CD14-positive monocyte (primary cell): ENCODE results near the gene EMC10. TPM values are rescaled to one million over a fixed set of nuclear protein-coding genes. Genes with fewer than 3 reads are reported as not detected.

Experiments used
- DNase-seq, 3 donors: peaks; one replicate each; pipeline ENCODE4 v3.0.0-alpha.2; 2011 to 2022
- H2AFZ ChIP-seq: 2 replicates; pipeline ENCODE4 v1.6.0; 2012; ENCODE audit warnings: mild to moderate bottlenecking, low read depth, low read length, inconsistent platforms; ENCODE audit not compliant: insufficient read depth, poor library complexity, severe bottlenecking
- H3K27ac ChIP-seq, 2 donors: 1 replicate in 1 of 2; 2 replicates in 1 of 2; pipeline ENCODE4 v1.5.1; 2012 to 2013; ENCODE audit warnings: low read length in 2 of 2, control low read depth in 1 of 2, inconsistent platforms in 1 of 2, low read depth in 1 of 2, mild to moderate bottlenecking in 1 of 2
- H3K27me3 ChIP-seq, 2 donors: one replicate each; pipeline versions ENCODE4 v1.6.0 to v1.6.1; 2011 to 2013; ENCODE audit warnings: low read length in 2 of 2; ENCODE audit not compliant: control insufficient read depth in 2 of 2, insufficient read depth in 2 of 2
- H3K36me3 ChIP-seq, 2 donors: replicated peaks in 1 of 2; 1 replicate in 1 of 2; 2 replicates in 1 of 2; pipeline versions ENCODE4 v1.5.1 to v1.6.1; 2012 to 2013; ENCODE audit warnings: low read length in 2 of 2, control low read depth in 1 of 2, inconsistent platforms in 1 of 2, mild to moderate bottlenecking in 1 of 2; ENCODE audit not compliant: insufficient read depth in 2 of 2, control insufficient read depth in 1 of 2
- H3K4me1 ChIP-seq, 2 donors: 1 replicate in 1 of 2; 2 replicates in 1 of 2; pipeline versions ENCODE4 v1.5.1 to v1.6.1; 2012 to 2013; ENCODE audit warnings: low read length in 2 of 2, control low read depth in 1 of 2, inconsistent platforms in 1 of 2, mild to moderate bottlenecking in 1 of 2, moderate library complexity in 1 of 2; ENCODE audit not compliant: insufficient read depth in 2 of 2, control insufficient read depth in 1 of 2
- H3K4me2 ChIP-seq: replicated peaks from 2 replicates; pipeline ENCODE3; 2012; ENCODE audit warnings: low read length, moderate library complexity, mild to moderate bottlenecking; ENCODE audit not compliant: poor library complexity, severe bottlenecking; ENCODE audit errors: extremely low read depth
- H3K4me3 ChIP-seq, 3 experiments: fragments of 200-600 bp in 1 of 3; sonication (generic) in 1 of 3; replicated peaks in 1 of 3; 1 replicate in 2 of 3; 2 replicates in 1 of 3; pipeline ENCODE4 v1.5.1; 2011 to 2013; ENCODE audit warnings: low read length in 3 of 3, mild to moderate bottlenecking in 3 of 3, control low read depth in 2 of 3, low read depth in 2 of 3, inconsistent platforms in 1 of 3, moderate library complexity in 1 of 3
- H3K79me2 ChIP-seq: 2 replicates; pipeline ENCODE4 v1.6.0; 2012; ENCODE audit warnings: mild to moderate bottlenecking, control low read depth, inconsistent platforms, low read length, moderate library complexity; ENCODE audit not compliant: insufficient read depth
- H3K9ac ChIP-seq: 2 replicates; pipeline ENCODE4 v1.6.0; 2017; ENCODE audit warnings: low read length, mild to moderate bottlenecking; ENCODE audit not compliant: insufficient read depth, poor library complexity, severe bottlenecking
- H3K9me3 ChIP-seq, 2 donors: replicated peaks in 1 of 2; 1 replicate in 1 of 2; 2 replicates in 1 of 2; pipeline versions ENCODE4 v1.5.1 to v1.6.1; 2012 to 2013; ENCODE audit warnings: low read length in 2 of 2, control low read depth in 1 of 2; ENCODE audit not compliant: control insufficient read depth in 1 of 2, insufficient read depth in 1 of 2
- H4K20me1 ChIP-seq: 2 replicates; pipeline ENCODE4 v1.6.0; 2012; ENCODE audit warnings: mild to moderate bottlenecking, low read length, control low read depth, moderate library complexity; ENCODE audit not compliant: insufficient read depth
- H3K27ac Mint-ChIP-seq, 7 donors: one replicate each; pipeline ENCODE4 v1.8.0; 2020; ENCODE audit warnings: mild to moderate bottlenecking in 7 of 7, mixed read lengths in 7 of 7, moderate library complexity in 6 of 7, inconsistent platforms in 2 of 7
- H3K27me3 Mint-ChIP-seq, 3 donors: one replicate each; pipeline ENCODE4 v1.8.0; 2021 to 2022; ENCODE audit warnings: low read depth in 3 of 3, mild to moderate bottlenecking in 3 of 3, mixed read lengths in 3 of 3, moderate library complexity in 3 of 3, inconsistent platforms in 1 of 3
- H3K36me3 Mint-ChIP-seq, 2 donors: one replicate each; pipeline ENCODE4 v1.8.0; 2020; ENCODE audit warnings: mixed read lengths in 2 of 2, inconsistent platforms in 1 of 2, mild to moderate bottlenecking in 1 of 2
- H3K4me1 Mint-ChIP-seq: one replicate; pipeline ENCODE4 v1.8.0; 2020; ENCODE audit warnings: mild to moderate bottlenecking, mixed read lengths
- H3K4me3 Mint-ChIP-seq, 2 donors: one replicate each; pipeline ENCODE4 v1.8.0; 2020; ENCODE audit warnings: mild to moderate bottlenecking in 2 of 2, mixed read lengths in 2 of 2, moderate library complexity in 1 of 2
- H3K9me3 Mint-ChIP-seq, 7 donors: one replicate each; pipeline ENCODE4 v1.8.0; 2020 to 2022; ENCODE audit warnings: mixed read lengths in 7 of 7, mild to moderate bottlenecking in 6 of 7, moderate library complexity in 6 of 7, inconsistent platforms in 2 of 7
- WGBS: methylation state at CpG from one replicate; pipeline ENCODE4 v1.1.5; 2013; ENCODE audit warnings: missing lambda C conversion rate; ENCODE audit not compliant: insufficient coverage; 5-methylcytosine and 5-hydroxymethylcytosine counted together
- intact Hi-C, 2 donors: fragments of 100-400 bp; cut with micrococcal nuclease; formaldehyde crosslinking; loops; one replicate each; pipeline versions ENCODE4 v1.15.0 to v1.15.1; 2023
- polyA plus RNA-seq, 3 donors: library from polyadenylated mRNA; depleted of rRNA in 1 of 3; unstranded in 2 of 3; stranded (reverse) in 1 of 3; fragments of 300-500 nt in 2 of 3; fragments of >200 nt in 1 of 3; fragmentation: Illumina TruSeq in 2 of 3; gene quantifications; 1 replicate in 2 of 3; 2 replicates in 1 of 3; pipeline ENCODE4 v1.2.3, GENCODE V29; 2012 to 2021
- TF ChIP-seq, protein P1 (sequence below): fragments of 200-600 bp; IDR thresholded peaks from one replicate; pipeline ENCODE4 v1.8.0; 2022; ENCODE audit warnings: antibody characterized with exemption, mild to moderate bottlenecking

Gene EMC10
- polyA plus RNA-seq, 3 donors: 8.5 to 50.4 (median 9.3) TPM

DNA sequence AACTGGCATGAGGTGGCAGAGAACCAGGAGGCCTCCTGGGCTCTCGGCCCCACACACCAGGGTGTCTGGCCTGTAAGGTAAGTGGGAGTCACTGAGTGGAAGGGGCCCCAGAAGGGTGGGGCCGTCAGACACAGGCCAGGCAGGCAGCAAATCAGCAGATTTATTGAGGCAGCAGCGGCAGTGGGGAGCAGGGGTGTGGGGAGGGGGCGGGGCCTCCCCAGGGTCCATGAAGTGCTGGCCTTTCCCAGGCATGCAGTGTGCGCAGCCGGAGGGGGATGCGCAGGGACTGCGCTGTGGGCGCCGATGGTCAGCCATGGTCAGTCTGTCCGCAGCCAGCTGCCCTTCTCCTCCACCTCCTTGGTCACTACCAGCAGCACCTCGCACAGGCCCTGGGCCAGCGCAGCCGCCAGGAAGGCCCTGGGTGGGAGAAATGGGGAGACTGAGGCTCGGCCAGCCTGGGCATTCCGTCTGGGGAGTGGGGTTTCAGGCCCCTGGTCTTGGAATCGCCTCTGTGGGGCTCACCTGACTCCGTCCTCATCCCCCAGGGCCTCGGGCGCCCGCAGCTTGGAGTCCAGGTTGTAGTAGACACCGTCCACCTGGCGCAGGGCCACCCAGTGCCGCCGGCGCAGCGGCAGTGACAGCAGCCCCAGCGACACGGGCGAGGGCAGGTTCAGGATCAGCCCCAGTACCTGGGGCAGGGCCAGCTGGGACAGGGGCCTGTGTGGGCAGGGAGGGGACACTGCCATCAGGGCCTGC is 29.7 kb downstream of the EMC10 start:
- H3K36me3 ChIP-seq: no peaks in the 10 kb centered on the region
- no peak overlapping the region for H3K9ac ChIP-seq
- no peak overlapping the region for H3K4me3 Mint-ChIP-seq
- intact Hi-C loops: no loop called here
- TF ChIP-seq, protein P1, sequence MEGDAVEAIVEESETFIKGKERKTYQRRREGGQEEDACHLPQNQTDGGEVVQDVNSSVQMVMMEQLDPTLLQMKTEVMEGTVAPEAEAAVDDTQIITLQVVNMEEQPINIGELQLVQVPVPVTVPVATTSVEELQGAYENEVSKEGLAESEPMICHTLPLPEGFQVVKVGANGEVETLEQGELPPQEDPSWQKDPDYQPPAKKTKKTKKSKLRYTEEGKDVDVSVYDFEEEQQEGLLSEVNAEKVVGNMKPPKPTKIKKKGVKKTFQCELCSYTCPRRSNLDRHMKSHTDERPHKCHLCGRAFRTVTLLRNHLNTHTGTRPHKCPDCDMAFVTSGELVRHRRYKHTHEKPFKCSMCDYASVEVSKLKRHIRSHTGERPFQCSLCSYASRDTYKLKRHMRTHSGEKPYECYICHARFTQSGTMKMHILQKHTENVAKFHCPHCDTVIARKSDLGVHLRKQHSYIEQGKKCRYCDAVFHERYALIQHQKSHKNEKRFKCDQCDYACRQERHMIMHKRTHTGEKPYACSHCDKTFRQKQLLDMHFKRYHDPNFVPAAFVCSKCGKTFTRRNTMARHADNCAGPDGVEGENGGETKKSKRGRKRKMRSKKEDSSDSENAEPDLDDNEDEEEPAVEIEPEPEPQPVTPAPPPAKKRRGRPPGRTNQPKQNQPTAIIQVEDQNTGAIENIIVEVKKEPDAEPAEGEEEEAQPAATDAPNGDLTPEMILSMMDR: no peak
- H3K4me1 ChIP-seq: peaks cover 8 to 10% of the 10 kb centered on the region in 2 donors
- H3K36me3 Mint-ChIP-seq: peaks cover 13% of the 10 kb centered on the region in 2 donors
- peaks cover 0 to 5% (median 2%) of the 10 kb centered on the region in 3 donors for H3K27me3 Mint-ChIP-seq
- no peaks in the 10 kb centered on the region for H3K9me3 Mint-ChIP-seq
- no peaks in the 10 kb centered on the region for H3K9me3 ChIP-seq
- H3K79me2 ChIP-seq: peaks cover 4% of the 10 kb centered on the region
- no peak overlapping the region for H3K27ac Mint-ChIP-seq
- no peak overlapping the region for H3K4me3 ChIP-seq
- H4K20me1 ChIP-seq: no peaks in the 10 kb centered on the region
- H3K4me1 Mint-ChIP-seq: peaks cover 9% of the 10 kb centered on the region
- no peak for DNase-seq
- H3K4me2 ChIP-seq: no peak overlapping the region
- H3K27me3 ChIP-seq: no peaks in the 10 kb centered on the region
- 99% methylated on average over 24 of the region's 30 CpGs for WGBS
- H2AFZ ChIP-seq: no peak overlapping the region
- H3K27ac ChIP-seq: no peak overlapping the region

DNA sequence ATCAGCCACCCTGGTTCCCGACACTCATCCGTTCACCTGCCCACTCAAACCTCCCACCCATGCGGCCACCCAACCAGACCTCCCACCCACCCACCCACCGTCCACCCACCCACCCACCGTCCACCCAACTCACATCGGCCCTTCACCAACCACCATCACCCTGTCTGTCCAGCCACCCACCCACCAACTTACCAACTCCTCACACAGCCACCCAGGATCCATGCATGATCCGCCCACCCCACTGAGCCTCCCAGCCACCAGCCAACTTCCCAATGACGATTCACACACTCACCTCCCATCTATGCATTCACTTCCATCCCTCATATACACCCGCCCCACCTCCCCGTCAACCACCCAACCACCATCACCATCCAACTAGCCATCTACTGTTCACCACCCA is 30.4 kb downstream of the EMC10 start:
- WGBS: 97% methylated on average over 5 of the region's 10 CpGs
- Mint-ChIP-seq H3K9me3 (no peaks in the 10 kb centered on the region), H3K4me3 (no peak overlapping the region), H3K27ac (no peak overlapping the region), H3K4me1 (peaks cover 13% of the 10 kb centered on the region), H3K36me3 (peaks cover 13% of the 10 kb centered on the region in 2 donors), H3K27me3 (peaks cover 0 to 5% (median 2%) of the 10 kb centered on the region in 3 donors)
- intact Hi-C loops: no loop called here
- Histone ChIP-seq H3K79me2 (peaks cover 4% of the 10 kb centered on the region), H3K27me3 (no peaks in the 10 kb centered on the region), H2AFZ (no peak overlapping the region), H4K20me1 (no peaks in the 10 kb centered on the region), H3K4me1 (peaks cover 10 to 14% of the 10 kb centered on the region in 2 donors), H3K9ac (no peak overlapping the region), H3K36me3 (no peaks in the 10 kb centered on the region), H3K9me3 (no peaks in the 10 kb centered on the region), H3K27ac (no peak overlapping the region), H3K4me3 (no peak overlapping the region), H3K4me2 (no peak overlapping the region)
- TF ChIP-seq, protein P1: no peak
- no peak for DNase-seq
